Retina (tissue), 1 donor: ENCODE results near the gene TBC1D1.

ENCODE experiments used
- DNase-seq: peaks from one replicate; pipeline ENCODE4 v3.0.0-alpha.2; 2016

TBC1D1 gene

GRCh38 chr4:38136604-38137003, 245.7 kb downstream of the TBC1D1 start:
- DNase-seq, result no peak

GRCh38 chr4:38137080-38137479, 246.2 kb downstream of the TBC1D1 start:
- DNase-seq, result no peak

- DNase-seq, result no peak
Observed at GRCh38 chr4:38138363-38138762, 247.5 kb downstream of the TBC1D1 start.

GRCh38 chr4:38139187-38139586, 248.3 kb downstream of the TBC1D1 start:
- DNase-seq, result no peak

- no peak for DNase-seq
Observed at GRCh38 chr4:38140643-38141203, 249.8 kb downstream of the TBC1D1 start.

- no peak for DNase-seq
Observed at GRCh38 chr4:38141808-38142500, 251.1 kb downstream of the TBC1D1 start.

- DNase-seq, result peak; percentile 54
Observed at GRCh38 chr4:38144031-38144430, 253.1 kb downstream of the TBC1D1 start.

GRCh38 chr4:38145033-38145678, 254.3 kb downstream of the TBC1D1 start:
- peak; percentile 66 for DNase-seq

- DNase-seq, result no peak
Observed at GRCh38 chr4:38145741-38146140, 254.9 kb downstream of the TBC1D1 start.

- no peak for DNase-seq
Observed at GRCh38 chr4:38146383-38146782, 255.5 kb downstream of the TBC1D1 start.

- DNase-seq, result no peak
Observed at GRCh38 chr4:38149472-38149996, 258.6 kb downstream of the TBC1D1 start.

- no peak for DNase-seq
Observed at GRCh38 chr4:38149997-38150671, 259.2 kb downstream of the TBC1D1 start.

GRCh38 chr4:38150766-38151165, 259.9 kb downstream of the TBC1D1 start:
- DNase-seq, result no peak

GRCh38 chr4:38151873-38152272, 261.0 kb downstream of the TBC1D1 start:
- no peak for DNase-seq

GRCh38 chr4:38152305-38152704, 261.4 kb downstream of the TBC1D1 start:
- no peak for DNase-seq

GRCh38 chr4:38152721-38153386, 262.0 kb downstream of the TBC1D1 start:
- no peak for DNase-seq

GRCh38 chr4:38153387-38153760, 262.5 kb downstream of the TBC1D1 start:
- no peak for DNase-seq

- no peak for DNase-seq
Observed at GRCh38 chr4:38154252-38154651, 263.4 kb downstream of the TBC1D1 start.

- DNase-seq, result no peak
Observed at GRCh38 chr4:38154681-38155588, 264.1 kb downstream of the TBC1D1 start.

GRCh38 chr4:38155589-38156294, 264.9 kb downstream of the TBC1D1 start:
- no peak for DNase-seq

- no peak for DNase-seq
Observed at GRCh38 chr4:38157592-38157991, 266.7 kb downstream of the TBC1D1 start.
